Measurements from ENCODE around the gene FNDC10. TPM values are rescaled to one million over a fixed set of nuclear protein-coding genes. Genes with fewer than 3 reads are reported as not detected.

Gene FNDC10
- total and polyA plus RNA-seq, 2 donors (not counting 3 experiments of a cell fraction or from before 2014, with no cell fraction given), result 1.5 to 2.3 TPM

- ChIA-PET POLR2A (no interaction called here), CTCF (no interaction called here)
- Histone ChIP-seq H4K20me1 (replicated peaks; ENCODE audit: control insufficient read depth, extremely low read depth, insufficient read depth, low read length) (no peaks in the 10 kb centered on the region), H3K4me2 (ENCODE audit: insufficient read depth, low read length) (no peak overlapping the region), H3K4me1 (ENCODE audit: control insufficient read depth, extremely low read depth, insufficient read depth, low read length) (no peaks in the 10 kb centered on the region), H3K9ac (replicated peaks; ENCODE audit: extremely low read depth, insufficient read depth, low read length) (no peak overlapping the region), H3K27me3 (ENCODE audit: control insufficient read depth in 2 of 2, insufficient read depth in 2 of 2, low read length in 2 of 2) (no peaks in the 10 kb centered on the region), H3K9me3 (replicated peaks; ENCODE audit: control insufficient read depth, insufficient read depth, low read length) (no peaks in the 10 kb centered on the region), H3K36me3 (ENCODE audit: control insufficient read depth in 2 of 2, extremely low read depth in 1 of 2, insufficient read depth in 2 of 2, low read length in 2 of 2) (peaks cover 12 to 30% of the 10 kb centered on the region in 2 experiments), H3K27ac (ENCODE audit: insufficient read depth, low read depth, low read length) (no peak overlapping the region), H3K79me2 (ENCODE audit: control insufficient read depth, insufficient read depth, low read length) (peaks cover 28% of the 10 kb centered on the region), H2AFZ (ENCODE audit: low read depth, low read length) (no peak overlapping the region), H3K4me3 (replicated peaks in 1 of 3; ENCODE audit: insufficient read depth in 1 of 3, low read depth in 1 of 3, low read length in 3 of 3) (no peak overlapping the region), H3K9me1 (replicated peaks; ENCODE audit: control insufficient read depth, extremely low read depth, insufficient read depth, low read length) (no peaks in the 10 kb centered on the region)
- TF ChIP-seq JUN (IDR thresholded peaks at IDR 0.05; ENCODE audit: borderline replicate concordance, insufficient read depth, insufficient read length, low read depth), result no peak
- no peak for TF ChIP-seq FOS (IDR thresholded peaks at IDR 0.05; ENCODE audit: borderline replicate concordance, insufficient read depth, low read length)
- no TSS peak for BruUV-seq (replicated peaks)
- FAIRE-seq (no peak), DNase-seq (ENCODE audit: low read depth, low spot score) (no peak)
- dilution Hi-C loops (cut with MboI; ENCODE audit: extremely low pct_ligation_motif_present, low sequenced_read_pairs), result no loop called here
- intact Hi-C loops (cut with micrococcal nuclease), result no loop called here
Measured at GRCh38 chr1:1560178-1560577, 39.8 kb downstream of the FNDC10 start.

- Histone ChIP-seq H3K4me3 (replicated peaks in 1 of 3; ENCODE audit: insufficient read depth in 1 of 3, low read depth in 1 of 3, low read length in 3 of 3) (no peak overlapping the region), H3K4me1 (ENCODE audit: control insufficient read depth, extremely low read depth, insufficient read depth, low read length) (no peaks in the 10 kb centered on the region), H3K4me2 (ENCODE audit: insufficient read depth, low read length) (no peak overlapping the region), H3K9me3 (replicated peaks; ENCODE audit: control insufficient read depth, insufficient read depth, low read length) (no peaks in the 10 kb centered on the region), H3K27ac (ENCODE audit: insufficient read depth, low read depth, low read length) (no peak overlapping the region), H3K9me1 (replicated peaks; ENCODE audit: control insufficient read depth, extremely low read depth, insufficient read depth, low read length) (no peaks in the 10 kb centered on the region), H3K36me3 (ENCODE audit: control insufficient read depth in 2 of 2, extremely low read depth in 1 of 2, insufficient read depth in 2 of 2, low read length in 2 of 2) (peaks cover 10 to 24% of the 10 kb centered on the region in 2 experiments), H4K20me1 (replicated peaks; ENCODE audit: control insufficient read depth, extremely low read depth, insufficient read depth, low read length) (no peaks in the 10 kb centered on the region), H3K9ac (replicated peaks; ENCODE audit: extremely low read depth, insufficient read depth, low read length) (no peak overlapping the region), H3K27me3 (ENCODE audit: control insufficient read depth in 2 of 2, insufficient read depth in 2 of 2, low read length in 2 of 2) (no peaks in the 10 kb centered on the region), H3K79me2 (ENCODE audit: control insufficient read depth, insufficient read depth, low read length) (peaks cover 18% of the 10 kb centered on the region), H2AFZ (ENCODE audit: low read depth, low read length) (no peak overlapping the region)
- no peak for FAIRE-seq
- ChIA-PET POLR2A (no interaction called here), CTCF (no interaction called here)
- TF ChIP-seq POLR2AphosphoS5 (IDR thresholded peaks at IDR 0.05; ENCODE audit: insufficient read depth, low read depth, low read length), result peak; percentile 32
- no peak for TF ChIP-seq MYC (IDR thresholded peaks at IDR 0.05; ENCODE audit: low read depth, low read length)
- intact Hi-C loops (cut with micrococcal nuclease), result no loop called here
- BruUV-seq (replicated peaks), result no TSS peak
- dilution Hi-C loops (cut with MboI; ENCODE audit: extremely low pct_ligation_motif_present, low sequenced_read_pairs), result no loop called here
- DNase-seq (ENCODE audit: low read depth, low spot score), result no peak
Measured at GRCh38 chr1:1559066-1559465, 40.9 kb downstream of the FNDC10 start.

Measured in endothelial cell of umbilical vein (primary cell).